Hypothalamus (tissue), 51 donors: ENCODE results near the gene ALDH3A2.
"Not testable (repeated sequence)": the region's sequence is repeated elsewhere in the genome, so short reads cannot be mapped to it uniquely, and the experiment has no call there.

ENCODE experiments used
- DNase-seq, 51 donors: peaks; one replicate each; lab custom pipeline; 2025; lab: John Stamatoyannopoulos, UW

ALDH3A2 gene

GRCh38 chr17:19676896-19677295 lies 28.3 kb downstream of the ALDH3A2 start:
- DNase-seq: no peak

GRCh38 chr17:19677736-19678379 lies 29.3 kb downstream of the ALDH3A2 start:
- no peak for DNase-seq

DNA sequence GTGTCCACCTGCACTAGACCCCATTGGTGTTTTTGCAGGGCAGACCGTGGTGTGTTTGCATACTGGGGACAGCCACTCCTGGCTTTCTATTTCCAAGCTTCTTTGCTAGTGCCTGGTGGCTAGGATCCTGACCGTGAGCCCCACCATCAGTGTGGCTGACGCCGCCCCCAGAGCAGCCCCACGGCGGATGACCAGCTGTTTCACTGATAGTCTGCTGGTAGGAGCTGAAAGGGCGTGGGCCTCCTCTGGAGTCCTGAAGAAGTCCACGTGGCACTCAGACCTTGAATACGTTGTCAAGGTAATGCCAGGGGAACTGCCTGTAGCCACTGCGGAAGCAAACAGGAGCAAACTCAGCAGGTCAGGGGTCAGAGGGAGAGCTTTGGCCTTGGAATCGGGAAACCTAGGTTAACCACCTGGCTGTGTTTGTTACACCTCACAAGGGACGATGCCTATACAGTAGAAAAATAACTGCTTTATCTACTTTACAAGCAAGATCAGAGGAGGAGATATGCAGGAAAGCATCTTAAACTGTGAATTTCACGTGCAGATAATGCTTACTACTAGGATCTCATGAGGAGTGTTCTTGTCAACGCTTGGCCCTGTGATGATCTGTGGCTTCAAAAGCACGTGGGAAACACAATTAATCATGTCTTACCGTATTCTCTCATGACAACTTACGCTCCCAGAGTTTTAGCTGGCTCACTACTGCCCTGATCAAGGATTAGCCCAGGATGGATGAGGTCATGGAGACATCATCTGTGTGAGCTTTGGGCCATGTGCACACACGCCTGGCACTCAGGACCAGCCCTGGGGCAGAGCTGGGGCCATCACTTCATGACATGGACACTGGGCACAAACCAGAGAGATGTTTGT lies 30.3 kb downstream of the ALDH3A2 start:
- DNase-seq: no peak

GRCh38 chr17:19683117-19683516 lies 34.6 kb downstream of the ALDH3A2 start:
- no peak for DNase-seq

GRCh38 chr17:19684909-19685580 lies 36.5 kb downstream of the ALDH3A2 start:
- DNase-seq: not testable (repeated sequence)

- DNase-seq: no peak
Observed at GRCh38 chr17:19686400-19687090, 38.0 kb downstream of the ALDH3A2 start.

- no peak for DNase-seq
Observed at GRCh38 chr17:19702217-19702641, 53.7 kb downstream of the ALDH3A2 start.

DNA sequence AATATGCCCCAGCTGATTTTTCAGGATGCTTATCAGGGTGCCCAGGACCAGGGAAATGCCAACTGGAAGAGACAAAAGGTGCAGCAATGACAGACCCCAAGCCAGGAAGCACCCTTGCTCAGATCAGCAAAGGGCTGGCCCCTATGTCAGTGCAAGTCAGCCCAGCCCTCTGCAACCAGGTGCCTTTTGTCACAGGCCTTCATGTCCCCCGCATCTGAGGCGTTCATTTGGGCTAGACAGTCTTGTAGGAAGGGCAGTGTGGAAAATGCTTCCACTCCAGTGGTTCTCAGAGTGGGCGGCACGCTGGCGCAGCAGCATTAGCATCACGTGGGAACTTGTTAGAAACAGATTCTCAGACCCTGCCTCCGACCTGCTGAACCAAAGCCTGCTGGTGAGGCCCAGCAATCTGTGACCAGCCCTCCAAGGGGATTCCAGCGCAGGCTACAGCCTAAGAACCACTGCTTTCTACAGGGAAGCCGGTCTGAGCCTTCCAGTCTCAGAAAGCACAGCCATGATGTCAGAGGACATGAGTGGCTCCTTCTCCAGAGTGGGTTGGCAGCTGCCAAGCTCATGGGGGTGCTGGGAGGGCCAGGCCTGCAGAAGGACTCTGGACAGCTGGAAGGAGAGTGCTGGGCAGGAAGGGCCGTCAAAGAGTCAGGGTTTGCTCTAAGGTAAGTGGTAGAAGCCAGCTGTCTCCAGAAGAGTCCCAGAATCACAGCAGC lies 54.7 kb downstream of the ALDH3A2 start:
- no peak for DNase-seq

- DNase-seq: no peak
Observed at GRCh38 chr17:19703828-19704613, 55.5 kb downstream of the ALDH3A2 start.

DNA sequence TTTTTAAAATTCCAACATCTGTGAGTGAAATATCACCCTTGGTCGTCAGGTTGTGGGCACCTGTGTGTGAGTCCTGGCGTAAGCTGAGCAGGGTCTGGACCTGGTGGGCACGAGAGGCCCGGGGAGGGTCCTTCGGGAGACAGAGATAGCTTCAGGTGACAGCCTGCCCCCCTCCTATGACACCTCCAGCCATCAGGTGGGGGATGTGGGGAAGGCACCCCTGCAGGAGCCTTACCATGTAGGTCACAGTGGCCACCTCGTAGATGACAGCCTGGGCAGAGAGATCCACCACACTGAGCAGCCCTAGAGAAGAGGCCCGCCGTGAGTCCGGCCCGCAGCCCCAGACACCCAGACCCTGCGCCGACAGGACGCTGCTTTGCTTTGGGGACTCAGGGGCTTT lies 56.6 kb downstream of the ALDH3A2 start:
- no peak for DNase-seq

- DNase-seq: no peak
Observed at GRCh38 chr17:19705771-19706770, 57.5 kb downstream of the ALDH3A2 start.

DNA sequence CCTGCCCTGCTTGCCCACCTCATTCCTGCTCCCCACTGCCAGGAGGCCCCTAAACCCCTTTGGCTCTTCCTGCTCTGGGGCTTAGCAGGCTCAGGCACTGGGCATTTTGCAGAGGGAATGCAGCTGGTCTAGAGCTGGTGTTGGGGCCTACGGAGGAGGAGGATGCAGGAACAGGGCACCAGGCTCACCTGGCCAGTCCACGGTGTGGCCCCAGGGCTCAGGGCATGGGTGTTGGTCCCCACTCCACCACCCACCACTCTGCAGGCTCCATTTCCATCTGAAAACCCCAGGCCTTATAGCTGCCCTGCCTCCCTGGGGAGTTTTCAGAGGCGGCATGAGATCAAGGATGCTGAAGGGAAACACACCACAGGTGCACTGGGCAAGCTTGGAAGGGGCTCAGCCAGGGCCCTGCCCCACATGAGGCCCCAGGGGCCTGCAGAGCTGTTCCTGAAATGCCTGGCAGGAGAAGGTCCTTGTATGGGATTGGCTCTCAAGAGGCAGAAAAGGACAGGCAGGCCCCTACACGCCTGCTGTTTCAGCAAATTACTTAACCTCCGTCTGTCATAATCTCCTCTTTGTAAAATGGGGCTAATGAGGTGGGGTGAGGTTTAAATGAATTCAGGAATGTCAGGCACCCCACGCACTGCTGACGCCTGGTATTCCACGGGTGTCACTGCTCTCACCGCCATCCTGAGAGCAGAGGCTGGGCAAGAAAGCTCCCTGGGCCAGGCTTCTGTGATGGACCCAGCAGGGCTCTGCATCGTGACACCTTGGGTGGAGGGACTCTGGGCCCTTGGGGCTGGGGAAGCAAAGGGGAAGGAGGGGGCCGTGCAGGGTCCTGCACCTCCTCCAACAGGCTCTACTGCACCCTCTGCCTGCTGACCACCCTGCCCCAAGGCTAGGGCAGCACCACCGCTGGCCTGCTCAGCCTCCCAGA lies 58.5 kb downstream of the ALDH3A2 start:
- no peak for DNase-seq

DNA sequence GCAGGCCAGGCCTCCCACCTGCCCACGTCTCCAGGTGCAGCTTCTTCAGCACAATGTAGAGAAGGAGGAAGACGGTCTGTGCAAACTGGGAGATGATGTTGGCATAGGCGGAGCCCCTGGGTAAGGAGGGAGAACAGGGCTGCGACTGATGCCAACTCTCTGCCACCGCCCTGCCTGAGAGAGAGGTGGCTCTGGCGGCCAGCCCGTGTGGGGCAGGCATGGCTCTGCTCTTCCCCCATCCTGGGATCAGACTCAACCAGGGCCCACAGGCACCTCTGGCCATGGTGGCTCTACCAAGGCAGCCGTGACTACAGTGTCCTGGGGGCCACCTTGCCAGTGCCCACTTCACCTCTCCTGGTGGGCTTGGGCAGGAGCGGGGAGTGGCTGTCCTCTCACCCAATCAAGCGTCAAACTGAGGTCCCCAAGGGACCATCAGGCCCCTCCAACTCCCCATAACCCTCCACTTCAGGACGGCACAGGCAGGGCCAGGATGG lies 59.2 kb downstream of the ALDH3A2 start:
- no peak for DNase-seq

DNA sequence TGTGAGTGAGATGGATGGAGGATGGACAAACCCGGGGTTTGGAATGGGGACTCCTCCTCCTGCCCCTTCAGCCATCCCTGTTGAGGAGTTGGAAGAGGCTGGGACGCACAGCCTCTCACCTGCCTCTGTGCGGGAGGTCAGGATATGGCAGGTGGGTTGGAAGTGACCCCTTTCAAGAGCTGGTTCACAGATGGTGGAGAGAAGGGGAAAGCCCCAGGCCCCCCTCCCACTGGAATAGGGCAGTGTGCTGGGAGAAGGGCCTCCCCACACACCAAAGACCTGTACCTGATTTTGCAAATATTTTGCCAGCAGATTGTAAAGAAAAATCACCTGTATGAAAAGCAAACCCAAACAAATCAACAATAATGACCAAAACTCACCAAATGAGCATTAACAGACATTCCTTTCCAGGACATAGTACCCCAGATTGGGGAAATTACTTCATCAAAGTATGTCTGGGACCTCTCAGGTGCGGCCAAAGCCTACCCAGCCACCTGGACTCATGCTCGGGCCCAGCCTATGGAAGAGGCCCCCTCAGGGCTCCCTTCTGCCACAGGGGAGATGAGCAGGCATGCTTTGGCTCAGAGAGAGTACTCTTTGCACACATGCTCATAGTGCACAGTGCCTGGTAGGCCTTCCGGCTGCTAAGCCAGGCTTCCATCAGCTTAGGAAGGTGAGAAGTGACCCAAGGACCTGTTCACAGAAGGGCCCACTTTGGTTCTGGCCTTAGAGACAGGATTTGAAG lies 60.1 kb downstream of the ALDH3A2 start:
- no peak for DNase-seq

GRCh38 chr17:19709841-19710240 lies 61.3 kb downstream of the ALDH3A2 start:
- DNase-seq: no peak

GRCh38 chr17:19712436-19713004 lies 64.0 kb downstream of the ALDH3A2 start:
- no peak for DNase-seq
